Testis (tissue), 3 donors: ENCODE measurements around the gene ARL9. TPM values are rescaled to one million over a fixed set of nuclear protein-coding genes. Genes with fewer than 3 reads are reported as not detected.

Experiments
- DNase-seq: peaks from one replicate; pipeline ENCODE4 v3.0.0-alpha.2; 2019
- H3K27ac ChIP-seq, 2 donors: fragments of 200-600 bp; sonication (generic); one replicate each; pipeline ENCODE4 v1.5.1; 2019
- H3K27me3 ChIP-seq: fragments of 200-600 bp; sonication (generic); one replicate; pipeline ENCODE4 v1.5.1; 2019
- H3K36me3 ChIP-seq: fragments of 200-600 bp; sonication (generic); one replicate; pipeline ENCODE4 v1.5.1; 2017; ENCODE audit warnings: low read depth; ENCODE audit errors: missing control alignments
- H3K4me1 ChIP-seq: fragments of 200-600 bp; sonication (generic); one replicate; pipeline ENCODE4 v1.5.1; 2019
- H3K4me3 ChIP-seq, 2 donors: fragments of 200-600 bp; sonication (generic); one replicate each; pipeline ENCODE4 v1.5.1; 2017 to 2019
- H3K9me3 ChIP-seq: fragments of 200-600 bp; sonication (generic); one replicate; pipeline ENCODE4 v1.5.1; 2017
- POLR2A ChIP-seq: fragments of 450-650 bp; IDR thresholded peaks from one replicate; pipeline ENCODE4 v1.6.1; 2017; ENCODE audit warnings: antibody characterized with exemption, mild to moderate bottlenecking, moderate library complexity
- WGBS, 2 donors: methylation state at CpG; one replicate each; pipeline ENCODE4 v1.1.5; 2018; 5-methylcytosine and 5-hydroxymethylcytosine counted together
- intact Hi-C: fragments of 100-400 bp; cut with DNase I; formaldehyde crosslinking; loops from one replicate; pipeline ENCODE4 v1.15.1; 2023; ENCODE audit warnings: low total_unique reads
- polyA plus RNA-seq: library from polyadenylated mRNA; stranded (reverse); fragments of 350-450 nt; fragmentation: Illumina TruSeq; extraction: RNeasy Lipid Tissue Mini Kit (QIAGEN cat#74804); gene quantifications from one replicate; pipeline ENCODE4 v1.2.3, GENCODE V29; 2014; ENCODE audit warnings: low read depth, low replicate concordance; ENCODE audit not compliant: insufficient read depth
- total RNA-seq, 2 donors: library from RNA; depleted of rRNA; stranded (reverse); fragments of >200 nt; gene quantifications; one replicate each; pipeline ENCODE4 v1.2.3, GENCODE V29; 2016
- TF ChIP-seq, protein P1 (sequence below), 3 experiments: fragments of 450-650 bp in 2 of 3; fragments of 200-600 bp in 1 of 3; sonication (generic) in 1 of 3; IDR thresholded peaks; one replicate each; pipeline ENCODE4 v1.5.1; 2016 to 2019; ENCODE audit warnings: antibody characterized with exemption in 3 of 3, mild to moderate bottlenecking in 2 of 3, moderate library complexity in 1 of 3

ARL9 gene
- total and polyA plus RNA-seq, 3 donors from 2014 or later, result 1.3 to 5.9 (median 4.7) TPM

DNA sequence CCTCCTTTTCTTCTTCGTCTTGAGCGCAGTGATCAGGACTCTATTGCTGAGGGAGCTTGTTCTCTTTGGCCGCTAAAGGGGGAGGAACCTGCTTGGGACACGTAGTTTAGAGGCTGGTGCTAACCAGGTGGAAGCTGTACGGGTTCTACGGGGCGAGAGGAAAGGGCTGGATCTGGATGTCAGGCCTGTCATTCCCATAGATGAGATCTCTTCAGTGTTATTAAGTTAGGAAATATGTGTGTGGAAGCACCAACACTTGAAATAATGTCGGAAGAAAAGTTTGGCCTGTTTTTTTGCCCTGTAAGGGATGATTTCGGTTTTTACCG lies 37.5 kb upstream of the ARL9 start:
- H3K36me3 ChIP-seq, result no peaks in the 10 kb centered on the region
- H3K4me3 ChIP-seq, result peak overlapping the region; percentile 100
- no peaks in the 10 kb centered on the region for H3K27me3 ChIP-seq
- intact Hi-C loops, result no loop called here
- WGBS, 2 donors, result 0 to 1% methylated on average over 10 of the region's 10 CpGs
- H3K4me1 ChIP-seq, result peaks cover 20% of the 10 kb centered on the region
- H3K27ac ChIP-seq, result peak overlapping the region; percentile 93 to 94
- no peaks in the 10 kb centered on the region for H3K9me3 ChIP-seq
- DNase-seq, result peak; percentile 62
- TF ChIP-seq, protein P1, sequence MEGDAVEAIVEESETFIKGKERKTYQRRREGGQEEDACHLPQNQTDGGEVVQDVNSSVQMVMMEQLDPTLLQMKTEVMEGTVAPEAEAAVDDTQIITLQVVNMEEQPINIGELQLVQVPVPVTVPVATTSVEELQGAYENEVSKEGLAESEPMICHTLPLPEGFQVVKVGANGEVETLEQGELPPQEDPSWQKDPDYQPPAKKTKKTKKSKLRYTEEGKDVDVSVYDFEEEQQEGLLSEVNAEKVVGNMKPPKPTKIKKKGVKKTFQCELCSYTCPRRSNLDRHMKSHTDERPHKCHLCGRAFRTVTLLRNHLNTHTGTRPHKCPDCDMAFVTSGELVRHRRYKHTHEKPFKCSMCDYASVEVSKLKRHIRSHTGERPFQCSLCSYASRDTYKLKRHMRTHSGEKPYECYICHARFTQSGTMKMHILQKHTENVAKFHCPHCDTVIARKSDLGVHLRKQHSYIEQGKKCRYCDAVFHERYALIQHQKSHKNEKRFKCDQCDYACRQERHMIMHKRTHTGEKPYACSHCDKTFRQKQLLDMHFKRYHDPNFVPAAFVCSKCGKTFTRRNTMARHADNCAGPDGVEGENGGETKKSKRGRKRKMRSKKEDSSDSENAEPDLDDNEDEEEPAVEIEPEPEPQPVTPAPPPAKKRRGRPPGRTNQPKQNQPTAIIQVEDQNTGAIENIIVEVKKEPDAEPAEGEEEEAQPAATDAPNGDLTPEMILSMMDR (IDR thresholded peaks at IDR 0.05), result no peak
- no peak for TF ChIP-seq POLR2A

DNA sequence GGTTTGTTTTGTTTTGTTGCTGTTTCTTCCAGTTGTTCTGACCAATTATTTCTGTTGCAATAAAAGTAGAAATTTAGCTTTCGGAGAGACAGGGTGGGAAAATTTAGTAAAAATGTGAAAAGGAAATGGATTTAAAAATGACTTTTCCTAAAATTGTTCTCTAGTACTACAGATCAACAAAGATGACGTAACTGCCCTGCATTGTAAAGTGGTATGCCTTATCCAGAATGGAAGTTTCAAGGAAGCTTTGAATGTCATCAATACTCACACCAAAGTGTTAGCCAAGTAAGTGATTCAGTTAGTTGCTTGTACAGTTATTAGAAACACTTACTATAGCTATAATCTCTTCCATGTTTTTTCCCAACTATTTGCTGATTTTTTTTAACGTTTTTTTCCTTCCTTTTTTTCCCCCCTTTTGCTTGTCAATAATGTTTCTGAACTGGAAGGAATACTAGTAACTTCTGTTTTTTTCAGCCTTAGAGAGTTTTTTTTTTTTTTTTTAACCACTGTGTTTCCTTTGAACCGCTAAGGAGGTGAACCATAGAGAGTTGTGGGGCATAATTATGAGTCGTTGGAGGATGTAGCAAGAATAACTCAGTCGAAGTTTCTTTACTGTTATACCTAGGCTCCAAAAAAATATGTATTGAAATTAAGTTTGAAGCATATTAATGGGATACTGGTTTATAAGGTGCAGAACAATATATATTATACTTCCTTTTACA lies 35.9 kb upstream of the ARL9 start:
- no peak for TF ChIP-seq POLR2A
- TF ChIP-seq, protein P1 (IDR thresholded peaks at IDR 0.05), result no peak

GRCh38 chr4:56475917-56476316 lies 29.7 kb upstream of the ARL9 start:
- H3K36me3 ChIP-seq, result peaks cover 3% of the 10 kb centered on the region
- intact Hi-C loops, result no loop called here
- H3K9me3 ChIP-seq, result no peaks in the 10 kb centered on the region

More for the DNA sequence above, 35.9 kb upstream of the ARL9 start:
- no peak for DNase-seq
- peaks cover 20% of the 10 kb centered on the region for H3K4me1 ChIP-seq
- H3K4me3 ChIP-seq, result no peak overlapping the region
- WGBS, 2 donors, result 78 to 82% methylated on average over 6 of the region's 6 CpGs
- intact Hi-C loops, result no loop called here
- H3K9me3 ChIP-seq, result no peaks in the 10 kb centered on the region
- no peak overlapping the region for H3K27ac ChIP-seq
- no peaks in the 10 kb centered on the region for H3K36me3 ChIP-seq
- H3K27me3 ChIP-seq, result no peaks in the 10 kb centered on the region

DNA sequence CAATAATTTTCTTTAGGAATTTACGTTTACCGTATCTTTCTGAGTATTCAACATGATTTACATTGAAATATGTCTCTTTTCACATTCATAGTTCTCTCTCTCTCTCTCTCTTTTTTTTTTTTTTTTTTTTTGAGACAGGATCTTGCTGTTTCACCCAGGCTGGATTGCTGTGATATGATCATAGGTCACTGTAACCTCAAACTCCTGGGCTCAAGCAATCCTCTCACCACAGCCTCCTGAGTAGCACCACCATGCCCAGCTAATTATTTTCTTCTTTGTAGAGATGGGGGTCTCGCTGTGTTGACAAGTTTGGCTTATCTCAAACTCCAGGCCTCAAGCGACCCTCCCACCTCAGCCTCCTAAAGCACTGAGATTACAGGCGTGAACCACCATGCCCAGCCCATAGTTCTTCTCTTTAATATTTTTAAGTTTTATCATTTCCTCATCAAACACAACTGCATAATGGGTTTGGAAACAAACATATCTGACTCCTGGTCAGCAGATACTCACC lies 28.3 kb upstream of the ARL9 start:
- no peak for TF ChIP-seq POLR2A
- TF ChIP-seq, protein P1 (IDR thresholded peaks at IDR 0.05), result no peak
- WGBS, 2 donors, result 91% methylated on average over 5 of the region's 5 CpGs
- Histone ChIP-seq H3K4me3 (no peak overlapping the region), H3K36me3 (peaks cover 3% of the 10 kb centered on the region), H3K9me3 (no peaks in the 10 kb centered on the region), H3K27me3 (no peaks in the 10 kb centered on the region), H3K27ac (no peak overlapping the region), H3K4me1 (no peaks in the 10 kb centered on the region)
- intact Hi-C loops, result no loop called here
- no peak for DNase-seq

More at GRCh38 chr4:56475917-56476316, 29.7 kb upstream of the ARL9 start:
- no peak overlapping the region for H3K27ac ChIP-seq
- 89 to 95% methylated on average over 2 of the region's 2 CpGs for WGBS, 2 donors
- H3K4me1 ChIP-seq, result no peaks in the 10 kb centered on the region
- TF ChIP-seq, protein P1 (IDR thresholded peaks at IDR 0.05), result no peak
- no peak for DNase-seq
- H3K4me3 ChIP-seq, result no peak overlapping the region
- H3K27me3 ChIP-seq, result no peaks in the 10 kb centered on the region

DNA sequence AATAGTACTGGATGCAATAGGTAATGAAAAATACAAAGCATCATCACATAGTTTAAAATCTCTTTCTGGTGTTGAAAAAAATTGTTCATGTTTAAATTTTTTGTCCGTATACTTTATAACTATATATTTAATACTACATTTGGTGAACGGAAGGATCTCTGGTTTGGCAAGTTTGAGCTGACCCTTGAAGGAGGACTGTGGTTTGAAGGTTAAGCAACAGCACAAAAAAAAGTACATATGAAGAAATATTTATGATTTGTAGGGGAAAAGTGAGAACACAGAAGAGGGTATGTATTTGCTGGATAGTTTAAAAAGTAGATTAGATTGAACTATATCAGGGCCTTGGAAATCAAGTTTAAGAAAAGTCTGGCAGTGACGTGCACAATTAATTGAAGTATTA lies 24.9 kb upstream of the ARL9 start:
- H3K36me3 ChIP-seq, result peaks cover 3% of the 10 kb centered on the region
- H3K4me3 ChIP-seq, result no peak overlapping the region
- intact Hi-C loops, result no loop called here
- DNase-seq, result no peak
- H3K9me3 ChIP-seq, result no peaks in the 10 kb centered on the region
- no peak for TF ChIP-seq POLR2A
- TF ChIP-seq, protein P1 (IDR thresholded peaks at IDR 0.05), result no peak
- H3K27me3 ChIP-seq, result no peaks in the 10 kb centered on the region
- no peak overlapping the region for H3K27ac ChIP-seq
- WGBS, 2 donors, result 90 to 93% methylated on average over 3 of the region's 3 CpGs
- no peaks in the 10 kb centered on the region for H3K4me1 ChIP-seq
